Measurements from ENCODE around the gene ARID1B.

- TF ChIP-seq CTCF (IDR thresholded peaks at IDR 0.05) (no peak), POLR2AphosphoS5 (IDR thresholded peaks at IDR 0.05) (no peak), POLR2A (IDR thresholded peaks at IDR 0.05) (no peak)
Measured at GRCh38 chr6:156863504-156863903, 86.3 kb downstream of the ARID1B start.

Data from prostate gland (tissue), 2 donors.